Endothelial cell (in vitro differentiated cells): ENCODE results near the gene POLQ. TPM values are rescaled to one million over a fixed set of nuclear protein-coding genes. Genes with fewer than 3 reads are reported as not detected.

Experiments used
- DNase-seq: peaks from one replicate; pipeline ENCODE4 v3.0.0; 2021; ENCODE audit warnings: low spot score
- H3K27ac Mint-ChIP-seq: one replicate; pipeline ENCODE4 v1.8.0; 2021; ENCODE audit warnings: mixed read lengths, inconsistent platforms; ENCODE audit not compliant: unreplicated experiment
- H3K27me3 Mint-ChIP-seq: one replicate; pipeline ENCODE4 v1.8.0; 2021; ENCODE audit warnings: mild to moderate bottlenecking, moderate library complexity, mixed read lengths, inconsistent platforms; ENCODE audit not compliant: unreplicated experiment
- H3K36me3 Mint-ChIP-seq: one replicate; pipeline ENCODE4 v1.8.0; 2021; ENCODE audit warnings: mild to moderate bottlenecking, low read depth, mixed read lengths, inconsistent platforms; ENCODE audit not compliant: unreplicated experiment
- H3K4me1 Mint-ChIP-seq: one replicate; pipeline ENCODE4 v1.8.0; 2021; ENCODE audit warnings: mild to moderate bottlenecking, mixed read lengths, inconsistent platforms; ENCODE audit not compliant: unreplicated experiment
- H3K4me3 Mint-ChIP-seq: one replicate; pipeline ENCODE4 v1.8.0; 2021; ENCODE audit warnings: mild to moderate bottlenecking, mixed read lengths, inconsistent platforms; ENCODE audit not compliant: unreplicated experiment
- H3K9me3 Mint-ChIP-seq: one replicate; pipeline ENCODE4 v1.8.0; 2021; ENCODE audit warnings: mixed read lengths, inconsistent platforms; ENCODE audit not compliant: unreplicated experiment
- CTCF ChIP-seq: fragments of 200-600 bp; sonication (generic); IDR thresholded peaks from one replicate; pipeline ENCODE4 v1.5.0; 2021; ENCODE audit warnings: antibody characterized with exemption; ENCODE audit not compliant: unreplicated experiment
- total RNA-seq: library from RNA; stranded (reverse); fragmentation: NEBNext Ultra II Directional; extraction: Animal tissue kit (Norgen Biotek cat#: 25700); gene quantifications from one replicate; pipeline ENCODE4 v1.2.1, GENCODE V29; 2021; ENCODE audit not compliant: unreplicated experiment

POLQ gene
- total RNA-seq, 1 donor from 2014 or later = 2.1 TPM

GRCh38 chr3:121581691-121582090 is 35.9 kb upstream of the POLQ start:
- DNase-seq = no peak
- H3K27ac Mint-ChIP-seq = no peak overlapping the region
- no peaks in the 10 kb centered on the region for H3K9me3 Mint-ChIP-seq
- no peaks in the 10 kb centered on the region for H3K36me3 Mint-ChIP-seq
- no peaks in the 10 kb centered on the region for H3K4me1 Mint-ChIP-seq
- H3K27me3 Mint-ChIP-seq = no peaks in the 10 kb centered on the region
- no peak for TF ChIP-seq CTCF
- H3K4me3 Mint-ChIP-seq = no peak overlapping the region

GRCh38 chr3:121574449-121574848 is 28.7 kb upstream of the POLQ start:
- no peak for DNase-seq
- H3K4me1 Mint-ChIP-seq = no peaks in the 10 kb centered on the region
- no peaks in the 10 kb centered on the region for H3K9me3 Mint-ChIP-seq
- H3K4me3 Mint-ChIP-seq = no peak overlapping the region
- no peaks in the 10 kb centered on the region for H3K36me3 Mint-ChIP-seq
- H3K27me3 Mint-ChIP-seq = no peaks in the 10 kb centered on the region
- H3K27ac Mint-ChIP-seq = no peak overlapping the region
- TF ChIP-seq CTCF = no peak

- no peak for TF ChIP-seq CTCF
- Mint-ChIP-seq H3K4me1 (no peaks in the 10 kb centered on the region), H3K27ac (no peak within 1 kb of the TSS), H3K9me3 (no peaks in the 10 kb centered on the region), H3K36me3 (no peaks in the 10 kb centered on the region), H3K4me3 (no peak within 1 kb of the TSS), H3K27me3 (peaks cover 3% of the 10 kb centered on the region)
- DNase-seq = no peak
These were observed 21.9 kb upstream of the POLQ start, which contains the start of gene ARGFX for GRCh38 chr3:121567649-121568048. TSS of gene ARGFX (plus strand) at chr3:121567949. CDS start at chr3:121570714, 2,765 bp downstream.

GRCh38 chr3:121566773-121567172 is 21.0 kb upstream of the POLQ start:
- no peak for TF ChIP-seq CTCF
- Mint-ChIP-seq H3K4me1 (peaks cover under 1% of the 10 kb centered on the region), H3K9me3 (no peaks in the 10 kb centered on the region), H3K36me3 (no peaks in the 10 kb centered on the region), H3K4me3 (no peak overlapping the region), H3K27ac (no peak overlapping the region), H3K27me3 (peaks cover 6% of the 10 kb centered on the region)
- DNase-seq = no peak

GRCh38 chr3:121562148-121562547 is 16.4 kb upstream of the POLQ start:
- TF ChIP-seq CTCF = no peak
- peaks cover 6% of the 10 kb centered on the region for H3K27me3 Mint-ChIP-seq
- DNase-seq = no peak
- H3K27ac Mint-ChIP-seq = no peak overlapping the region
- H3K36me3 Mint-ChIP-seq = no peaks in the 10 kb centered on the region
- no peak overlapping the region for H3K4me3 Mint-ChIP-seq
- no peaks in the 10 kb centered on the region for H3K9me3 Mint-ChIP-seq
- peaks cover 2% of the 10 kb centered on the region for H3K4me1 Mint-ChIP-seq
